Myometrial cell (primary cell): ENCODE results near the gene BCL7B. TPM values are rescaled to one million over a fixed set of nuclear protein-coding genes. Genes with fewer than 3 reads are reported as not detected.

Source experiments
- total RNA-seq: library from RNA; depleted of rRNA; stranded (reverse); fragments of >200 nt; gene quantifications from 2 replicates; pipeline ENCODE4 v1.2.3, GENCODE V29; 2015

Gene BCL7B
- 56.7 and 79.0 TPM in 2 replicates for total RNA-seq

DNA sequence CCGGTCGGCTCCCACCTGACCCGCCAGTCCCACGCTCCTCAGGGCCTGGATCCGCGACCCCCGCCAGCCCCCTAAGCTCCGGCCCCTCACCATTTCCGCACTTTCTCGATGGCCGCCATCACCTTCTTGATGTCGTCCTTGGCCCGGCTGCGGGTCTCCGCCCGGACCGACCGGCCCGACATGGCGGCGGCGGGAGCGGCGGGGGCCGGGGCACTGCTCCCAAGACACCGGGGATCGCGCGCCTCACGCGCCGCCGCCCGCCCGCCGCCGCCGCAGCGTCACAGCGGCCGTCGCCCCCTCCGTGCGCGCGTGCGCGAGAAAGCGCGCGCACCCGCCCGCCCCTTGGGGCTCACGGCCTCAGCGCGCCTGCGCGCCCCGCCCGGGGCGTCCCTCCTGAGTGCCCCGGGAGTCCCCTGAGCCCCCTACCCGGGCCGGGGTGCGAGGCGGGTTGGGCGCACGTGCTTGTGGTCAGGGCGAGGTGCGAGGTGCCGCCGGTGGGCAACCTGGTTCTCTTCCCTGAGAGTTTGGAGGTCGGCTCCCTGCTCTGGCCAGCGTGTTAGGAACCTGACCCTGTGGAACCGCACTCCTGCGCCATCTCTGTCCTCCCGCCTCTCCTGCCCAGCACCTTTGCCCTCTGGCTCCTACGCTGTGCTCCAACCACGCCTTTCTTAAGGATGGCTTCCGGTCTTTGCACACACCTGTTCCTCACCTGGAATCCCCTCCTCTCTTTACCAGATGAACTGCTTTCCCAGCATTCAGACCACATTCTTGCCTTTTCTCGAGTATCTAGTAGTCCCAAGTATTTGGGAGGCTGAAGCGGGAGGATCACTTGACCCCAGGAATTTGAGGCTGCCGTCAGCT lies at the start of gene BCL7B:
Gene BCL7B, minus strand, starts transcription at position 294 of the 861 bp plus-strand sequence. Its CDS starts 112 bp downstream, at position 182.

DNA sequence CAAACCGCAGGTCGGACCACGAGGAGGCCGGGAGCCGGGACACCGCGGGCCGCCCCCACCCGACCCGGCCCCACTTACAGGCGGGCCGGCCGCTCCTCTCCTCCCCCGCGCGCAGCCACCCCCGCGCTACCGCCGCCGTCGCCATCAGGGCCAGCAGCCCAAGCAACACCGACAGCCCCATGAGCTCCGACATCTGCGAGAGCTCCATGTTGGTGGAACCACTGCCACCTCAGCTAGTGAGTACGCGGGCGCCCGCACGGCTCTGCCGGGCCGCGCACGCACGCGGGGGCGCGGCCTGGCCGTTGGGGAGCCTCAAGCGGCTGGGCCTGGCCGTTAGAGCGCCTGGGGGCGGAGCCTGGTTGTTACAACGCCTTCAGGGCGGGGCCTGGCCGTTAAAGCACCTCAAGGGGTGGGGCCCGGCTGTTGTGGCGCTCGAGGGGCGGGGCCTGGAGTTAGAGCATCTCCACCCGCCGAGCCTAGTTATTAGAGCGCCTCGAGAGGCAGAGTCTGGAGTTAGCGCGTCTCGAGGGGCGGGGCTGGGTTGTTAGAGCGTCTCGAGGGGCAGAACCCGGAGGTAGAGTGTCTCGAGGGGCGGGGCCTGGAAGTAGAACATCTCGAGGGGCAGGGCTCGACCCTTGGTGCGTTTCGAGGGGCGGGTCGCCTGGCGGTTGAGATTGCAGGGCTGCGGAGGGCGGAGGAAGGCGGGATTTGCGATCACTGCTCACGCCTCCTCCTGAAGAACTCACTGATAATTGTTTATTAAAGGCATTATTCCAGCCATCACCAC lies 21.0 kb upstream of the BCL7B start, which contains the start of gene TBL2:
Gene TBL2, minus strand, starts transcription at position 238 of the 787 bp plus-strand sequence. Its CDS starts 30 bp downstream, at position 208.

DNA sequence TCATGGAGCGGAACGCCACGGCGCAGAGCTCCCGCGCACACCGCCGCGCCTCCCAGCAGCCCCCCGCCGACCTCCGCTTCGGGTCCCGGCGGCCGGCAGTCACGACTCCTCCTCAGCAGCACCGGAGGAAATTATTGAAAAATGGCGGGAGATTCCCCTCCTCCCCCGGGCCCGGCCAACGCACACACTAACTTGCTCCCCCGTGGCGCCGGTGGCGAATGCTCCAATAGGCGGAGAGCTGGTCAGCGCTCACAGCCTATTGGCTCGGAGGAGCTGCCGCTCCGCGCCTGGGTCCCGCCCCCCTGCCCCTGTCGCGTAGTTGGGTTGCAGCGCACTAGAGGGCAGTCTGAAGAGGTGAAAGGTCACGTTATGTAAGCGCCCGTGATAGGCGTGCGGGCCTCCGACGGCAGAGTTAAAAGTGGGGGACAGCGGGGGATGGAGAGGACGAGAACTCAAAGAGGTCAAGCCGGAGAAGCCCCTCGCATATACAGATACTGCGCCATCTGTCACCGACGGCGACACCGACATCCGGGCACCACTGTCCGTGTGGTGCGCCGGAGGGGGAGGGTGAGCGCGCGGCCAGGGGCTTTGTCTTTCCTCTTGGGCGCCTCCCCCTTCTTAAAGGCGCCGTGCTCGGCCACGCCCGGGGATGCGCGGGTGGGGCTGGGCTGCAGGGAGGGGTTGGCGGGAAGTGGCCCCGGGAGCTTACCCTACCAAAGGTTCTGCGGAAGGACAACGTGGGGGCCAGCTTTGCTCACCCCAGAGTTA lies 35.2 kb downstream of the BCL7B start, which contains the start of gene BAZ1B:
Gene BAZ1B, minus strand, starts transcription at position 189 of the 768 bp plus-strand sequence. CDS start 360 bp downstream, outside the sequence.

Other genes starting within 250 kb of the BCL7B start
- gene NSUN5, start 248.9 kb downstream of the BCL7B start, total RNA-seq = 23.1 and 25.0 TPM in 2 replicates
- not detected in 2 replicates for gene TRIM50, start 229.6 kb downstream of the BCL7B start, total RNA-seq
- not detected in 2 replicates for gene FKBP6, start 229.5 kb downstream of the BCL7B start, total RNA-seq
- 0.53 and 1.2 TPM in 2 replicates for gene FZD9, start 123.9 kb downstream of the BCL7B start, total RNA-seq
- 21.6 and 33.7 TPM in 2 replicates for gene BAZ1B, start 35.4 kb downstream of the BCL7B start, total RNA-seq
- 82.7 and 110 TPM in 2 replicates for gene TBL2, start 20.9 kb upstream of the BCL7B start, total RNA-seq
- not detected in 2 replicates for gene MLXIPL, start 66.8 kb upstream of the BCL7B start, total RNA-seq
- 3.7 and 5.2 TPM in 2 replicates for gene VPS37D, start 110.1 kb upstream of the BCL7B start, total RNA-seq
- gene DNAJC30, start 125.8 kb upstream of the BCL7B start, total RNA-seq = 7.2 and 8.2 TPM in 2 replicates
- gene BUD23, start 125.9 kb upstream of the BCL7B start, total RNA-seq = 99.5 and 104 TPM in 2 replicates
- 3.7 and 8.4 TPM in 2 replicates for gene STX1A, start 162.0 kb upstream of the BCL7B start, total RNA-seq
- gene ABHD11, start 181.1 kb upstream of the BCL7B start, total RNA-seq = 27.6 and 33.4 TPM in 2 replicates
- gene CLDN3, start 212.6 kb upstream of the BCL7B start, total RNA-seq = not detected in 2 replicates